NCI-H1694 treated with DMSO at 0.1 percent for 48 hours (cell line): ENCODE results near the gene ARSG.

ENCODE experiments used
- DNase-seq: peaks from one replicate; lab custom pipeline; 2025; lab: John Stamatoyannopoulos, UW

ARSG gene

DNA sequence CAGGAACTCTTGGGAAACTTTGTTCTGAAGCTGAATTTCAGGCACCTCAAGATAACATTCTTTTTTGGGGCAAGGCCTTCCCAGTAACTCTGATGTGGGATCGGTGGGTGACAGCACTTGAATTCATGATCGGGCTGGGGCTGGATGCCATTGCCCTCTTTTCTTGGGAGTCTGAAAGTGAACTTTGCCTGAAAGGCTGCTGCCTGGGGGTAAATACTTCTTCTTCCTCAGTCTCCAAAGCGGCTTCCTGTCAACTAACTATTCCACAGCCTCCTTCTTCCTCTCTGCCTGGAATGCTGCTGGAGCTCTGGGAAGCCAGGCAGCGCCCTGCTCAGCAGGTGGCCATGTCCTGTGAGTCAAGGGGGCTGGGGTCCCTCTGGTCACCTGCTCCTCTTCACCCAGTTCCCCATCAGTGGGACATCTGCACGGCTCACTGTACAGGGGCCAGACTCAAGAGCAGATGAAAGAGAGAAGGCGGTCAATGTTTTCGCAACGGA, 86.5 kb downstream of the ARSG start:
- DNase-seq = no peak

DNA sequence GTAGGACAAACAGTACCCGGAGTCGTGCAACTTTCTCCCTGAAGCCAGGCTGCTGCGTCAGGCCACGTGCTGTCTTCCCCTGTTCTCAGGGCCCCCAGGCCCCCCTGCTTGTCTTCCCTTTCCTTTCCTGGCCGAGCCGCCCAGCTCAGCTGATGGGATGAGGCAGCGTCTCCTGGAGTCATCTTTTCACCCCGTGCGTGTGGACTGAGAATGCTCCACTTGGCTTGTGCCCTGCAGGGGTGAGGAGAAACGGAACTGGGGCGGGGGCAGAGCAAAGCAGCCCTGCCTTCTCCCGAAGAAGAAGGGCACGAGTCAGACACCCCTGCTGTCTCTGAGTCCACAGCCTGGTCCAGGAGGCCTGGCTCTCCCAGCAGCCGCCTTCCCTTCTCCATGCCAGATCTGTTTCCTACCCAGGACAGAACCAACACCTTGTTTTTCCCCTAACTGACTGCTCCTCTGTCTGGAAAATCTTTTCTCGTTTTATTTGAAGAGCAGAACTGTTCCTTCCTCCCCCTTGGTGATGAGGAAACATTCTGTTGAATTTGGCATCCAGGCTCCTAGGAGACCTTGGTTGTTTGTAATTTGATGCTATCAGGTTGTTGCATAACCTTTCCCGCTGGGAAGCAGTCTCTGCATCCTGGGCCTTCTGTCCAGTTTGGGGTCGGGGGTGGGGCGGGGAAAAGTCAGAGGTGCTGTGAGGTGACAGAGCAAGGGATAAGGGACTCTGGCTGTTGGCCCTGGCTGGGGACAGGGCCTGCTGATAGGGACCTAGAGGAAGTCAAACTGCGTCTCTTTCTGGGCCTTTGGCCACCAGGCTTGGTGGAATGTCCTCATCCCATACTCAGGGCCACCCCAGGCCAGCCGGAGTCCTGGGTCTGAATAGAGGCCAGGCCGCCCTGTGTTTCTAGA, 87.2 kb downstream of the ARSG start:
- DNase-seq = no peak

DNA sequence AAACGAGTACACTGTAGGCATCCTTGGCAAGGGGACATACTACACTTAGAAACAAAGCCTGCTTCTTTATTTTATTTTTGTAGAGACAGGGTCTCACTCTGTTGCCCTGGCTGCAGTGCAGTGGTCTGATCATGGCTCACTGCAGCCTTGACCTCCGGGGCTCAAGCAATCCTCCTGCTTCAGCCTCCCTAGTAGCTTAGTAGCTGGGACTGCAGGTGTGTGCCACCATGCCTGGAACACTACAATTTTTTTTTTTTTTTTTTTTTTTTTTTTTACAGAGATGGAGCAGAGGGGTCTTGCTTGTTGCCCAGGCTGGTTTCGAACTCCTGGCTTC, 87.8 kb downstream of the ARSG start:
- no peak for DNase-seq

DNA sequence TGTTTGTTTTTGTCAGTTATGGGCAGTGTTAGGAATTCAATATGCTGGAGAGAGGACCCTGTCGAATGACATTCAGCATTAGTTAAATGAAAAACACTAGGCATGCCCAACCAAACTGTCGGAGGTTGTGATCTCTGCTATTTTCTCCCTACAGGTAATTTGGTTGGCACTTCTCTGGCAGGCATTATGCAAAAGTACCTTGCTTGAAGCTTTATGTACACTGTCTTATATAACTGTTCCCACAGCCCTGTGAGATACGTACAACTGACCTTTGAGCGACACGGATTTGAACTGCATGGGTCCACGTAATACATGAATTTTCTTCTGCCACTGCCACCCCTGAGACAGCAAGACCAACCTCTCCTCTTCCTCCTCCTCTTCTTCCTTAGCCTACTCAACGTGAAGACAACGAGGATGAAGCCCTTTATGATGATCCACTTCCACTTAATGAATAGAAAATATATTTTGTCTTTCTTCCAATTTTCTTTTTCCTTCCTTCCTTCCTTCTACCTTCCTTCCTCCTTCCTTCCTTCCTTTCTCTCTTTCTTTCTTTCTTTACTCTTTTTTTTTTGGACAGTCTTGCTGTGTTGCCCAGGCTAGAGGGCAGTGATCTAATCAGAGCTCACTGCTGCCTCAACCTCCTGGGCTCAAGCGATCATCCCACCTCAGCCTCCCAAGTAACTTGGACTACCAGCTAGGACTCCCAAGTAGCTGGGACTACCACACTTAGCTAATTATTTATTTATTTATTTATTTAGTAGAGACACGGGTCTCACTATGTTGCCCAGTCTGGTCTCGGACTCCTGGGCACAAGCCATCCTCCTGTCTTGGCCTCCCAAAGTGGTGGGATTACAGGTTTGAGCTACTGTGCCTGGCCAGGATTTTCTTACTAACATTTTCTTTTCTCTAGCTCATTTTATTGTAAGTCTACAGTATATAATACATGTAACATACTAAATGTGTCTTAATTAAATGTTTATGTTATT, 88.7 kb downstream of the ARSG start:
- no peak for DNase-seq

DNA sequence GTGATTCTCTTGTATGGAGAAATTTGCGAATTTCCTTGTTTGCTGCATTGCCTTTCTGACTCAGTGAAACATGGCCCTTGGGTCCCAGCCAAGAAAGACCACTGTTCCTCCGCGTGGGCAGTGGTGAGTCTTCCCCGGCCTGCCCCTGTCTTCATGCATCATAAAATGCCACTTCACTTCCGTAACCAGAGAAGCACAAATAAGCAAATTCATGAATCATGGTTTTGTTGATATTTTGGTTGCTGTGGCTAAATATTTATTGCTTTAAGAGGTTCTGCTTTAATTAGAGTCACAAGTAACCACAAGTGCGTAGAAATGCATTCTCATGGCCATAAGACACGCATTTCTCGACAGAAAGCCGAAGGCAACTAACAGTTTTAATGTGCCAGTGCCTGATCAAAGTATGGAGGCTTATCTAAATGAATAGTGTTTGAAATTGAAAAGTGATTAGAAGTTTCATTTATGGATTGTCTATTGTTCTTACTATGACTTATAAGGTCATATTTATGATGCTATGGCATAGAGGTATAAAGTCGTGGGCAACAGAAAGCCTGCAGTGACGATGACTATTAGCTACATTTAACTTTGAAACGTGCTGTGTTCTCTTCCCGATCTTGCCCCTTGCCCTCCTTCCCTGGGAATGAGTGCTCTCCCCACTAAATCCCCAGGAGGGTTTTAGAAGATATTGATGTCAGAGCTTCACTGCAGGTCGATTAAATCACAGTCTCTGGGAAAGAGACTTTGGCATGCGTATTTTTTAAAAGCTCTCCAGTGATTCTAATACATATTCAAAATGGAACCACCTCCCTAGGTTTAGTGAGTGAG, 90.0 kb downstream of the ARSG start:
- DNase-seq = no peak

DNA sequence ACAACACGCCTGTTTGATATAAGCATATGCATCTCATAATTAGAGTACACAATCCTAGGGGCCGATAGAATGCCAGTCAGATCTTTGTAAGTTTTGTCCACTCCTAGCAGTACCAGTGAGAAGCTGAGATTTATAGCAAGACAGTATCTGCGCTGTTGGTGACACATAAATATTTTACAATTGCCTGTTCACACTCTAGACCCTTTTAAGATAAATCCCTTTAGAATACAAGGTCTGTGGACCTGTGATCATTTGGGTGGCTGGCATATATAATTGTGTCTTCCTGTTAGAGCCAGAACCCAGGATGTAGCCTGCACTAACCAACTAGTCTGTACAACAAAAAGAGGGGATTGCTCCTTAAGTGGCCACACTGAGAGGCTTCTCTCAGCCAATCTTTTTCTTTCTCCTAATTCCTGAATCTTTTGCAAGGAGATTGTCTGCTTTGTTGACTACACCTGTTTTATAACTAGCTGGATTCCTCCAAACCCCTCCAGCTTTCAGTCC, 91.3 kb downstream of the ARSG start:
- DNase-seq = no peak

DNA sequence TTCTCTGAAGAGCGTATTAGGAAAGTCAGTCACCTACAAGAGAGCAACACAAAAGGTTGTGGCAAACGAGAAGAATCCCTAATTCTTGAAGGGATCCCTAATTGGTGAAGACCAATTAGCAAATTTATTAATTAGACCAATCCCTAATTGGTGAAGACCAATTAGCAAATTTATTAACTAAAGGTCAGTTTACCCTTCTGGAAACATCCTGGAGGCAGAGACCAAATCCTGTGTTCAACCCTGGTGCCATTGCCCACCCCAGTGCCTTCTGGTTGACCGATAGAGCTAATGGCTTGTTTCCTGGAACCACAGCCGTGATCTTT, 91.8 kb downstream of the ARSG start:
- DNase-seq = no peak

DNA sequence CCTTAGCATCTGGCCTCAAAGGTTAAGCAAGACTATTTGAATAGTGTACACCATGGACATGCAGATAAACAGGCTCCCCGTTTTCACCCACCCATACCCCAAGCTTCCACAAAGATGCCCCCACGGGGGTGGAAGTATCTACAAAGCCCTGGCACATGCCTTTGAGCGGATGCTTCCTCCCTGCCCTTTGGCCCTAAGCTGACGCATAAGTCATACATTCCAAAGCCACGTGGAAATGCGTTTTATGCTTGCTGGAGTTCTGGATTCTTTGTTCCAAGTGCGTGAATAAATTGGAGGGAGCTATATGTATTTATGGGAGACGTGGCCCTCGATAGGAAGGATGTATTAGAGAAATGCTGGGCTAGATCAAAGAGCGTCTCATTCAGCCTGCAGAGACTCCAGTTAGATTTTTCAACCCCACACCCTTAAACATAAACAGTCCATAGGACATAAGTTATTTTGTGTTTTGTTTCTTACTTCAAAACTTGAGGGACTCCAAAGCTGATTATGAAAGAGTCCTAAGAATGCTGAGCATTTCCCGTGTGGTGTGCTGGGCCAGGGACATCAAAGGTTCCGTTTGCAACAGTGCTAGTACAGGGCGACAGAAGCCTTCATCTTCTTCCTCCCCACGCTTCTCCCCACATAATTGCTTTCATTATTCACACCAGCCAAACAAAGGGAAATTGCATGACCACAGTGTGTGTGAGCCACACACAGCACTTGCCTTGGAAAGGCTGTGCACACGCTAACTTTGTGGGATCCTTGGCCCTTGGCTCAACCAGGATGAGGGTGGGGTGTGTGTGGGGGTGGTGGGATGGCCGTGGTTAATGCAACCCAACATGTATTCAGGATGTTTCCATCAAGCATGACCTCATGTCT, 92.4 kb downstream of the ARSG start:
- DNase-seq = no peak

DNA sequence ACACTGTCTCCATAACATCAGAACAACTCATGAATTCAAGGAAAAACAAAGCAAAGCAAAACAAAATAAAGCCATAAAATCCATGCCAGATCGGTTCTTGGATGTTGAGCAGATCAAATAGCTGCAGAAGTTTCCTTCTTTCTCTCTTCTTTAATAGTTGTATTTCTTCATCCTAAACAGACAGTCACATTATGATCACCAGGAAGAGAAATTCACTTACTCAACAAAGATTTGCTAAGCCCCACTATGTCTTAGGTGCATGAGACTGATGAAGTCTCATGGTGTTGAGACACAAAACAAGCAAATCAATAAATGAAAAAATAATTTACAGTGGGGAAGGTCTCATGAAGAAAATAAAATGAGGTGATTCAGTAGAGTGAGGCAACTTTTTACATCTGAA, 93.2 kb downstream of the ARSG start:
- DNase-seq = no peak

DNA sequence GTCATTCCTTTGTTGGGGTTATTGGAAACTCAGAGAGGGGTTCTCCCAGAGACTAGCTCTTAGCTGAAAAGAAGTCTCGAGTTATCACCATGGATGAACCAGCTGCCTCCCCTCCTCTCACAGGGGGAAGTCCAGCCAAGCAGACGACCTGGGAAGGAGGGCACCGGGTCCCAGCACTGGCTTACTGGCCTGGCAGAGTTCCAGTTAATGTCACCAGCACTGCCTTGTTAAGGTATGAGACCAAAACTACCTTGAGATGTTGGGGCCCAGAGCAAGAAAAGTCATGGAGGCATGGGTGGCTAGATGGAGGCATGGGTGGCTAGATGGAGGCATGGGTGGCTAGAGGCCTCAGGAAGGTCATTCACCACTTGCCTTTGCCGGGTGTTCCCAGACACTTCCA, 93.6 kb downstream of the ARSG start:
- no peak for DNase-seq

DNA sequence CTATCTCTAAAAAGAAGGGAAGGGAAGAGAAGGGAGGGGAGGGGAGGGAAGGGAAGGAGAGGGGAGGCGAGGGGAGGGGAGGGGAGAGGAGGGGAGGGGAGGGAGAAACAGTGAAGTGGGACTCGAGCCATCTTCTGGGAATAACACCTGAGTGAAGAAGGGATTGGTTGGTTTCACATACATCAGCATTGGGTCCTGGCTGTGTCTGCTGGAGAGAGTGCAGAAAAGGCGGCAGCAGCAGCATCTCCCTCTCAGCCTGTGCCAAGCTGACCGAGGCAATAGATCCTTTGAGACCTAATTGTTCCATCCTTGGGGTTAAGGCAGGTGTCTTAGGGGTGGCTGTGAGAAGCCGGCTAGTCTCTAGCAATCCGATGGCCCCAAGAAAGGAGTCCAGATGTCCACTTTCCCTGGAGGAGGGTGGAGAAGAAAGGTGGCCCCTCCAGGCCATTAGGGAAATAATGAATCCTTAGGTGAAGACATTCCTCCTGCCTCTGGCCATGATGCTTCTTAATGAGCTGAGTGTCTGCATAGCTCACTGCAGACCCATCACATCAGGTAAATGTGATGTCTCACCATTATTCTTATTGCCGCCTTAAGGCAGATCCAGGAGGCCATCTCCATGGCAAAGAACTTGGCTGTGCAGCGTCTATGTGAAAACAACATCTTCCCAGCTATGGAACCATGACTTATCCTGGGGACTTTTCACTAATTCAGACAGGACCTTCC, 94.4 kb downstream of the ARSG start:
- DNase-seq = no peak

DNA sequence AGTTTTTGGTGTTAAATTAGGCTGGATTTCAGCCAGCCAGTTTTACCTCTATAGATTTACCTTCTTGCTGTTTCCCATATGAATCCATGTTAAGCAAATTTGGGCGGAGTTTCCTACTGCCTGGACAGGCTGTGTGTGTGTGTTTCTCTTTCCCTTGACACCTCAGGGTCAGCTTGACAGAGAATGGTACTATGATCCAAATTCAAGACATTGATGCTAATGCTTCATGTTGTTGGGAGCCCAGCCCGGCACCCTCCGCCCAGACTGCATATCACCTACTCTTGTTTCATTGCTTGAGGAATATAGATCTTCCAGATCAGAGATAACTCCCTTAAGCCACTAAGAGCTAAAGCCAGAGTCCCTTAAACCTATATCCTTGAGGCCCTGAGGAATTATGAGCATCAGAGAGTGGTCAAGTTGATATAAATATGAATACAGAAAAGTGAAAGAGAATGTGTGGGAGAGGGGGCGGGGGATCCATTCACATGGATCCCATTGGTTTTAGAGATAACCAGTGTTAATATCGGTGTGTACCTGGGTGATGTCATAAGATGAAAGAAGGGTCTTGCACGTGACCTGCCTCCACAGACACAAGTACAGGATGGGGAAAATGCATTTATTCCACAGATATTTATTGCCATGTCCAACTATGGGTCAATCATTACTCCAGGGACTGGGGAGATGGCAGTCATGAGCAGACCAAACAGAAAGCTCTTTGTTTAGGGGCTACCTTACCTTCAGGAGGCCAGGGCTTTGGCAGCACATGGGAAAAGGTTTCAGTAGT, 96.3 kb downstream of the ARSG start:
- DNase-seq = no peak

DNA sequence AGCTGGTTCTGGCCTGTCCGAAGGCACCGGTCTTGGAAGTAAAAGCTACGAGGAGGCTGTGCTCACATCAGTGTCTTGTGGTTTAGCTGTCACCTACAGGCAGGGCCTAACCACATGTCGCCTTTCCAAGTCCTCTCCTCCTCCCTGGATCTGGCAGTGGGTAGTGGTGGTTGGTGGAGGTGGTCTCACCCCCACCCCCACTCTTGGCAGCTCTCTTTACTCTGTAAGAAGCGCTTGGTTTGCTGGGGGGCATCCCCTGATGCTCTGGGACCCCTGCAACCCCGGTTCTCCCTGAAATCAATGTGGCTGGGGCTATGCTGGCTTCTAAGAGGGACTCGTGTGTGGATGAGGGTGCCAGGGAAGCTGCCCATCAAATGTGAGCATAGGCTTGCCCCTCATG, 97.7 kb downstream of the ARSG start:
- DNase-seq = no peak

DNA sequence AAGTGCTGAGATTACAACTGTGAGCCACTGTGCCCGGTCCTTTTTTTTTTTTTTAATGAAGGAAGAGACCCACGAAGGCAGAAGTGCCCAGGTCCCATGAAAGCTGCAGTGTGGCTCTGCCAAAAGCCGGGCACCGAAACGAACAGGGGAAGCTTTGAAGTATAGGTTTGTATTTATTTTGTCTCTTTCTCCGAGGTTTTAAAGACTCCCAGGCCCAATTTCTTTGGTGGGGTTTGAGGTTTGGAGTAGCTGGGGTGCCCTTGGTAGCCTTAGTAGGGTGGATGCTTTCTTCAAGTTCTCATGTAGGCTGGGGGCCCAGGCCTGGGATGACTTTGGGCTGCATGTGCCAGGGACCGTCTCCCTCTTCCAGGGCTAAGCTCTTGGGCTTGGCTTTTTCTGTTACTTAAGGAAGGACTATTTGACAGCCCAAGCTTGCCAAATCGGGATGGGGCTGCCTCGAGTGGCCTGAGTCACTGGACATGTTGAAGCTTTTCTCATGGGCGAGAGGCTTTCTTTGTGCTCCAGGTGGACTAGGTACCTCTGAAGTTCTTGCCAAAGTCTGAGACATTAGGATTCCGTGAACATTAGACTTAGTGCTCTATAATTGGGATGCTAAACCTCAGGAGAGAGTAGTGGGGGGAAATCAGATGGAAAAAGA, 99.7 kb downstream of the ARSG start:
- no peak for DNase-seq

DNA sequence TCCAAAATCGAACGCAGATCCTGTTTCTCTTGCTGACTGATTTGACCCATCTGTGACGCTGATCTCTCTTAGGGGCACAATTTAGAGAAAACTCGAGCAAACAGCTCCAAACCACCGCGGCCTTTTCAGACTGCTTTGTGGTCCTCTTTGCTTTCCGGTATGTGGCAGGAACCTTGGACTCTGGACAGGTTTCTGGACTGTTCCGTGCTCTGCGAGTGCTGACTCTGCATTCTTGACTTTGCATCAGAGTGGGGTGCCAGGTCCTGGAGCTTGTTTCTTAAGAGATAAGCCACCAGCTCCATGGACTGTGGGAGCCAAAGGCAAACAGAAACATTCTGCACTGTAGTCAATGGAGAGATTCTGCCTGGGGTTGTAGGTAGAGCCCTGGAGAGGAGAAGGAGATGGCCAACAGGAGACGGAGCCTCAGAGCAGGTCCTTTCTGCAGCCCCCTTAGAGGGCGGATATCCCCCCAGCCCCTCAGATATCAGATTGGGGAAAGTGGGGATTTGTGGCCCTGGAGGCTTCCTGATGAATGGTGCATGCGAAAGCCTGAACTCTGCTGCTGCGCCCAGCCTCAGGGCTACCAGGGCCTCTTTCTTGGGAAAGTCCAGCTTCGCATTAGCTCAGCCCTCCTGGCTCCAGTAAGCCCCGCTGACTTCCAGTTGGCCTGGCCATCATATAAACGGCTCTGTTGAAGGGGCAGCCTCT, 100.4 kb downstream of the ARSG start:
- no peak for DNase-seq

DNA sequence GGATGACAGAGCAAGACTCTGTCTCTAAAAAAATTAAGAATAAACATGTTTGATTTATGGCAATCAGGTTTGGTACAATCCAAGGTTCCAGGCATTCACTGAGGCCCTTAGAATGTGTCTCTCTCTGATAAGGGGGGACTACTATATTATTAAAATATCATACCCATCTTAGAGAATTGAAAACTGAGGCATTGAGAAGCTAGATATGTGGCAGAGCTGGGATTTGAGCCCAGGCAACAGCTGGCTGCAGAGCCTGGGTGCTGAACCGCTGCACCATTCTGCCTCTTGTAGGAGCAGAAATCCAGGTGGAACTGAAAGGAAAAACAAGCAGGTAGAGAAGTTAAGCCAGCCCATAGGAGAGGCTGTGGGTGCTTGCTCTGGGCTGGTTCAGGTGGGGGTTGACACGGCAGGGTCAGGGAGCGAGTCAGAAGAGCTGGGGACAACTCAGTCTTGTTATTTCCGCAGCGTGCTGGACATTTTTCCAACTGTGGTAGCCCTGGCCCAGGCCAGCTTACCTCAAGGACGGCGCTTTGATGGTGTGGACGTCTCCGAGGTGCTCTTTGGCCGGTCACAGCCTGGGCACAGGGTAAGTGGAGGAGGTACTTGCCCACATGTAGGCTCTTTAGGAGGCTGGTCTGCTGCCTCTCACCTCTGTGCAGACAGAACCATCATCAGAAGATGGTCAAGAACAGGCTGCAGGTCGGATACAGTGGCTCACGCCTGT, 103.5 kb downstream of the ARSG start:
- no peak for DNase-seq
